ENCODE data around the gene TGFB3.

DNA sequence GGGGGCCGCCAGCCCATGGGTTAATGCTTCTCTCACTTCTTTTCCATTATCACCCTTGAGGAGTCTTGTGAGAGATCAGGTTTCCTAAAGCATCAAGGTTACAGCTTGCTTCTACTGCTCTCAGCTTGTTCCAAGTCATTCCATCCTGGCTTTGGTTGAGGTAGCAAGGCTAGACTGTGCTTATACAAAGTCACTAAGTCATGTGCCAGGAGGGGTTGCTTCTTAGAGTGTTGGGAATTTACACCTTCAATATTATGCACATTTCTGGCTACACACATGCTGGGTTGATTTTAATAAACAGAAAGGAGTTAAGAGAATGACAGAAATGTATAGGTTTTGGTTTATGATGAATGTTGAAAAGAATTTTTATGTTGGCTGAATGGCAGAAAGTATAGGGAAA lies 25.6 kb upstream of the TGFB3 start:
- TF ChIP-seq, protein P1, sequence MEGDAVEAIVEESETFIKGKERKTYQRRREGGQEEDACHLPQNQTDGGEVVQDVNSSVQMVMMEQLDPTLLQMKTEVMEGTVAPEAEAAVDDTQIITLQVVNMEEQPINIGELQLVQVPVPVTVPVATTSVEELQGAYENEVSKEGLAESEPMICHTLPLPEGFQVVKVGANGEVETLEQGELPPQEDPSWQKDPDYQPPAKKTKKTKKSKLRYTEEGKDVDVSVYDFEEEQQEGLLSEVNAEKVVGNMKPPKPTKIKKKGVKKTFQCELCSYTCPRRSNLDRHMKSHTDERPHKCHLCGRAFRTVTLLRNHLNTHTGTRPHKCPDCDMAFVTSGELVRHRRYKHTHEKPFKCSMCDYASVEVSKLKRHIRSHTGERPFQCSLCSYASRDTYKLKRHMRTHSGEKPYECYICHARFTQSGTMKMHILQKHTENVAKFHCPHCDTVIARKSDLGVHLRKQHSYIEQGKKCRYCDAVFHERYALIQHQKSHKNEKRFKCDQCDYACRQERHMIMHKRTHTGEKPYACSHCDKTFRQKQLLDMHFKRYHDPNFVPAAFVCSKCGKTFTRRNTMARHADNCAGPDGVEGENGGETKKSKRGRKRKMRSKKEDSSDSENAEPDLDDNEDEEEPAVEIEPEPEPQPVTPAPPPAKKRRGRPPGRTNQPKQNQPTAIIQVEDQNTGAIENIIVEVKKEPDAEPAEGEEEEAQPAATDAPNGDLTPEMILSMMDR (IDR thresholded peaks at IDR 0.05), result no peak
- no peak for TF ChIP-seq POLR2A (IDR thresholded peaks at IDR 0.05)
